GM13976 (cell line): ENCODE results near the gene PPP2R2D.

ENCODE experiments used
- DNase-seq: peaks from one replicate; pipeline ENCODE4 v3.0.0; 2012; ENCODE audit warnings: low spot score
- CTCF ChIP-seq: IDR thresholded peaks from 2 replicates; pipeline ENCODE4 v1.5.1; 2012; ENCODE audit warnings: borderline replicate concordance, mild to moderate bottlenecking; ENCODE audit not compliant: insufficient read depth; ENCODE audit errors: extremely low read depth, missing control alignments, control extremely low read depth
- in situ Hi-C: fragments of 300-500 bp; cut with MboI; formaldehyde crosslinking; loops from one replicate; pipeline ENCODE4 v1.12.0; 2022; ENCODE audit warnings: low sequenced_read_pairs, mixed read lengths, inconsistent platforms; ENCODE audit not compliant: unreplicated experiment

PPP2R2D gene

GRCh38 chr10:131936294-131936693 lies 35.5 kb downstream of the PPP2R2D start:
- no peak for DNase-seq
- TF ChIP-seq CTCF = no peak
- in situ Hi-C loops = no loop called here

GRCh38 chr10:131936736-131937135 lies 35.9 kb downstream of the PPP2R2D start:
- no peak for DNase-seq
- TF ChIP-seq CTCF = no peak
- in situ Hi-C loops = no loop called here

GRCh38 chr10:131937836-131938235 lies 37.0 kb downstream of the PPP2R2D start:
- no peak for DNase-seq
- TF ChIP-seq CTCF = no peak
- in situ Hi-C loops = no loop called here

- in situ Hi-C loops = no loop called here
- TF ChIP-seq CTCF = no peak
- DNase-seq = no peak
Observed at GRCh38 chr10:131938681-131939080, 37.9 kb downstream of the PPP2R2D start.

- DNase-seq = no peak
- no peak for TF ChIP-seq CTCF
- in situ Hi-C loops = no loop called here
Observed at GRCh38 chr10:131942455-131942854, 41.6 kb downstream of the PPP2R2D start.

- in situ Hi-C loops = no loop called here
- no peak for DNase-seq
- no peak for TF ChIP-seq CTCF
Observed at GRCh38 chr10:131943021-131943814, 42.4 kb downstream of the PPP2R2D start.
